HG03066 (cell line): ENCODE measurements around the gene TSEN15.

Experiments
- ATAC-seq: cut with Tn5 transposase; IDR thresholded peaks from one replicate; pipeline ENCODE4 v1.9.1; 2021; ENCODE audit warnings: low read depth; ENCODE audit not compliant: unreplicated experiment

The TSEN15 gene

DNA sequence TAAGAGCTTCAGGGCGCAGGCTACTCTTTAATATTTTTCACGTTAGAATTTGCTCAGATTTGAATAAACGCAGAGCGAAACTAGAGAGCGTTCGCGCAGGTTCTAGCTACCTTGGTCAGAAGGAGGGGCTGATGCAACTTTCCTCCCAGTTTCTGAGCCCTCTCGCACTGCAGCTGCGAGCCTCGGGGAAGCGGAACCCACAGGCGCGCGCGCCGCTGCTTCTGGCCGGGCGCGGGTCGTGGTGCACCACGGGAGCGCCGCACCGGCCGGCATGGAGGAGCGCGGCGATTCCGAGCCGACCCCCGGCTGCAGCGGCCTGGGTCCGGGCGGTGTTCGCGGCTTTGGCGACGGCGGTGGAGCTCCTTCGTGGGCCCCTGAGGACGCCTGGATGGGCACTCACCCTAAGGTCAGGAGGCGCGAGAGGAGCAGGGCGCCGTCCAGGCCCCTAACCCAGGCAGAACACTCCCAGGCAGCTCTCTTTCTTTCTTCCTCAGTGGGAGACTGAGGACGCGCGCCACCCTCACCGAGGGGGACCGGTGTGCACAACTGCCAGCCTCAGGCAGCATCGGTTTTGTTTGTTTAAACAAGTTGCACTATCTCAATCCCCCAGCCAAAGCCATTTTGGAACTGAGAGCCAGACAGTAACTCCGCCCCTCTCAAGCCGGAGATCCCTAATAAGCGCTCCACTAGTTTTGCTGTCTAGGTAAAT, at the start of gene TSEN15:
TSEN15 (plus strand) TSS at position 246 of the 709 bp plus-strand sequence; CDS start at position 272, 26 bp downstream.
- peak; percentile 96 for ATAC-seq

DNA sequence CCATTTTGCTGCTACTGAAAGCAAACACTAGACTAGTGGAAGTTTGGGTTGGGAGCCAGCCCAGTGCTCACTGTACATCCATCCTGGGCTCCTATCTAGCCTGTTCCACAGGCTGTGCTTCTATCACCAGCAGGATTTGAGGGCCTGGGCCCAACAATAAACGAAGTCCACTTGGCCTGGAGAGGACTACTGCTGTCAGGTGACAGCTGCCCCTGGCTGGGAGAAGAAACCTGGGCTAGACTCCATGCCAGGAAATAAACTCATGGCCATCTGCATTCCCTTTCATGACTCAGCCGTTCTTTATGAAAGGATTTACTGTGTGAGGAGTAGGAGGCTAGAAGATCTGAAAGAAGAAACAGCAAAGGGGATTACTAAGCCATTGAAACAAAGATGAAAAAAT, 49.5 kb upstream of the TSEN15 start:
- no peak for ATAC-seq

DNA sequence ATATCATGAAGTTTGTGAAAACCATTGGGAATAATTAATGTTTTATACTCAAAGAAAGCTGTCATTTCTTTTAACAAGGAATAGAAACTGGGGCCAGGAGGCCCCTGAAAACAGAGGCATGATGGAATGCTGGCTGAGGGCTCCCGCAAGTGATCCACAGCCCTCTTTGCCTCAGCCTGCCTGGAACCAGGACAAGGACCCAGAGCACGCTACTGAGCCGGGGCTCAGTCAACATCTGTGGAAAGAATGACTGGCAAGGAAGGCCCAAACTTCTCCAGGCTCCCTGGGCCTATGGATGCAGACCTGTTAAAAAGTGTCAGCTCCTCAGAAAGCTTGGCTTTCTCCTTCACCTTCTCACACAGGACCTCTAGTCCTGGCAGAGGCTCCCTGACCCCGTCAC, 46.6 kb upstream of the TSEN15 start:
- no peak for ATAC-seq

GRCh38 chr1:184005506-184005905, 46.0 kb upstream of the TSEN15 start:
- no peak for ATAC-seq

DNA sequence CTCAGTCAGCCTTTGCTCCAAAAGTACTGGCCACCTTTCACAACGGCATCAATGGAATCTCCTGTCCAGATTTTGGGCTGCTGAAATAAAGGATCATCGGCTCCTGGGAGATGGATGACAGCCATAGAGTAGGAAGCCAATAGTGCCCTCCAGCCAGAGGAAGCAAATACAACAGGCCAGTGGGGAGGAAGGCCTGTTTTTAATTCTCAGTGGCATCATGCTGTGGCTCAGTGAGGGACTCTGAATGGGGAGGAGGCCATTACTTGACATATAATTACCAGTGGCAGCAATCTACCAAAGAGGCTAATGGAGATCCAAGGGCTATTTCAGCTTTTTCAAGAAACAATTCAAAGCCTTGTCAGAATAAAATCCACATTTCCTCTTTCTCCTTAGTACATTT, 40.7 kb upstream of the TSEN15 start:
- no peak for ATAC-seq

- ATAC-seq = no peak
Measured at GRCh38 chr1:184012187-184012586, 39.3 kb upstream of the TSEN15 start.

DNA sequence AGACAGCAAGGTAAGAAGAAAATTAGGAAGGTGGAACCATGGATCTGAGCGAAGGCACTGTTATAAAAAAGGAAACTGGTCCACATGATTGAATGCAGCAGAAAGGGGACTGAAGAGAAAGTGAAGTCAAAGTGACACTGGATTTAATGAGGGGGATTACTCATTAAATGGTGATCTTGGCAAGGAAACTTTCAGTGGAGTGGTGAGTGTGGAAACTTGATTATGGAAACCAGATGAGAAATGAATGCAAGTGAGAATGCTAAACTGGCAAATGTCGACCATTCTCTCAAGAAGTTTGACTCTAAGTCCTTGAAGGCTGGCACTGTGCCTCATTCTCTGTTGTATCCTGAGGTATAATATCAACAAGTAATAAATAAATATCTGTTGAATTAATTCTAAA, 37.3 kb upstream of the TSEN15 start:
- ATAC-seq = no peak

DNA sequence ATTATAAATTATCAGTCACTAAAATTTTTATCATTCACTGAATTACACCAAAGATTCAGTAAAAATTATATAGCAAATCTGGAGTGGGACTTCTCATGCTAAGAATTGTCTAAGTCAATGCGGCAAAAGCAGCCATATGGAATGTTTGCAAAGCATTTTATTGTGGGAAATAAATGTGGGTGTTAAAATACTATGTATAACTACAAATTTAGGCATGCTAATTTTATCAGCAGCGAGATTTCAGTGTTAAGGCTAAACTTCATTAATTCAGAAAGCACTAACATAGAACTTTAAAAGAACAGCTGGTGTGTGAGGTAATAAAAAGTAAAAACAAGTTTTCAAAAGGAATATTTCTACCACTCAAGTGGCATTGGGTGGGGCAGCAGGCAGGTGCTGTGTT, 35.4 kb upstream of the TSEN15 start:
- ATAC-seq = no peak

DNA sequence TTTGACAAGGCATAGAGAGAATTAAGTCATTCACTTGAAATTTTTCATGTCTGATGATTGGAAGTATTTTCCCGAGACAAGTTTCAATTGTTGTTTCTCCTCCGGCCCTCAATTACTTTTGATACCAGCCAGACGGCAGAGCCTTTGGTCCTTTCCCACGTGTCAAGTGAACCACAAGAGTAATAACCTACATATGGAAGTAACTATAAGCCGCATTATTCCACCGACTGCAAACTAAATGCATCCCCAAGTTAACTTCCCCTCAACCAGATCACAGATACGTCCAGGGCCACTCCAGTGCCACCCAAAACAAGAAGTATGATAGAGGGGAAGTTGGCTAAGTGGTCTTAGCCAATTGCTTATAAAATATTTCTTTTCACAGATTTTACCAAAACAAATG, 34.2 kb upstream of the TSEN15 start:
- no peak for ATAC-seq

GRCh38 chr1:184018622-184019021, 32.9 kb upstream of the TSEN15 start:
- no peak for ATAC-seq

DNA sequence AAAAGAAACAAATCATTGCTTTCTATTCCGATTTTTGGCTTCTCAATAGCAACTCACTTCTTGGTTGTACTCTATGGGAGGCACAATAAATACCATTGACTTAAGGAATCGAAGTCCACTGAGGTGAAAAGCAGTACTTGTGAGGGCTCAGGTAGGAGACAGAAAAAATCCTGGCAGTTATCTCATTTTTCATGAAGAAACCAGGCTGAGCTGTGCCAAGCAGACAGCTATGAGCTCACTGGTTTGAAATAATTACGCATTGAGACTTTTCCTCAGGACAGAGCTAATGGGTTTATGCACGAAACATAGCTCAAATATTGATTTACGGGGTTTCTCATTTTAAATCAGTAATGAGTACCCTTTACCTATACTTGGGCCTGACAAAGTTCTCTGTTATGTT, 32.5 kb upstream of the TSEN15 start:
- ATAC-seq = no peak

DNA sequence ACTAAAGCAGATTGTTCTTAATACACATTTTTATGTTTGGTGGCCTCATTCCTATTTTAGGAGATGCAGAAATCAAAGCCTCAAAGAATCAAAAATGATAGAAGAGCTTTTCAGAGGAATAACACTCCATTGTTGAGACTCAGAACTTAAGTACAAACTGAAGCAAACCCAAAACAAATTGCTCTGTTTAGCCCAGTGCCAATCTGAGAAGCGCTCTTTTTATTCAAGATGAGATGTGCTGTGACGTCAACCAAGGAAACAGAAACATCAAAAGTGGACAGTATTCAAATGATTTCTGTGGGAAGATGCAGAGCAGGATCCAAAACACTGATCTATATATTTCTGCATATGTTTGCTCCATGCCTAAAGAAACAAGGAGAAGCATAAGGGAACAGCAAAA, 32.0 kb upstream of the TSEN15 start:
- ATAC-seq = no peak

DNA sequence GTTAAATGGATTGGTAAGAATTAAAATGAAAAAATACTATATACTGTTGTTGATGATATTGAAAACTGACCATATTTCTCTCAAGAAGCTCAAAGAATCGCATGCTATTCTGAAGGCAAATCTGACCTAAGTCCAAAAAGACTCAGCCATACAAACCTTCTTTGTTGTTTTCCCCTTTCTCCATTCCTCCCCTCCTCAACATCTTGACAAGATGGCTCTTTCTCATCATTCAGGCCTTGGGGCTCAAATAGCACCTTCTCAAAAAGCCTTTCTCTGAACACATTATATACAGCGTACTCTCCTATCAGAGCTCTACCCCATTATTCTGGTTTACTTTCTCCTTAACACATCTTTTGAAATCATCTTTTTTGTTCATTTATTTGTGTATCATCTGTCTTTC, 31.2 kb upstream of the TSEN15 start:
- ATAC-seq = no peak

GRCh38 chr1:184020855-184021254, 30.7 kb upstream of the TSEN15 start:
- ATAC-seq = no peak

GRCh38 chr1:184021728-184022127, 29.8 kb upstream of the TSEN15 start:
- ATAC-seq = no peak

DNA sequence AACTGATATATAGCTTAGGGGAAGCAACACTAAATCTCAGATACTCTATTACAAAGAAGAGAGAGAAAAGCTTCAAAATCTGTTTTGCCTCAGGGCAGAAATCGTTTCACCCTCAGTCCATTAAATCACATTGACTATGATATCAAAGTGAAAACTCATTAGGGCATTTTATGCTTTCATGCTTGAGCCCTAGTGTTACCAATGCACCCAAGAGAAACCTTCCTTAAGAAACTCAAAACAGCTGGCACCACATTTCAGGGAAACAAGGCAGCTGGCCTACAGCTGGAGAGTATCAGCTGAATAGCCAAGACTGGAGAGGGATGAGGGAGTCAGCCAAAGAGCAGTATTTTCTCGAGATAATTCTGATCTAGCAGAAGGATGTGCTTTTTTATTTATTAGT, 28.9 kb upstream of the TSEN15 start:
- ATAC-seq = no peak

DNA sequence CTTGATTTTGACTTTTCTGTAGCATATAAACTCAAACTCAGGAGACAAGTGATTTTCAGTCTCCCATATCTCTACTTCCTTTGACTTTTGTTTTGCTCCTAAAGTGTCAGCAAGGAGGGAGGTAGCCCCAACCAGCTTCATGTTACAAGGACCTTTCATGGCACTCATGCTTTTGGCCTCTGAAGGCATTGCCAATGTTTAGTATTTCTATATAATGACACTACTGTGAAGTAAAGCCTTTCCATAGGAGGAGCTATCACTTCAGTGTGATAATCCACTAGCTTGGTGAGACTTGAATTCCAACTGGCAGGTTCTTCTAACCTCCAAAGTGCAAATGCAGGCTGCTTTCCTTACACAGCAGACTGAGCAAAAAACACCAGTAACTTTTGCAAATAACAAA, 28.4 kb upstream of the TSEN15 start:
- no peak for ATAC-seq

DNA sequence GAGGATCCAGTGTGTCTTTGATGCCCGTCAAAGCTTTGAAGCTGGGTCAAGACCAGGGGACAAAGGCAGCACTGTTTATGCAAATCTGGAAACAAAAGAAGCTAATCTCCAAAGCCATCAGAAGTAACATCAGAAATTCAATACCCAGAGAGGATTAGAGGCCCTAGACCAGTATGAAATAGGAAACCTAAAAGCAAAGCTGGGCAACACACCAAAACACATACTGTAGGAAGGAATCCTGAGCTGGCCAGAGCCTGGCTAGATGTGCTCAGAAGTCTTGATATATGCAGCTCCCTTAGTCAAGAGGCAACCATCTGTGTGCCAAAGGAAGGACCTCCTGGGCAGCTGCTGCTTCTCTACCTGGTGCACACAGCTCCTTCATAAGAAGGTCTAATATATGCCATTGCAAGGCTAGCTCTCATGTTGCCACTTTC, 26.3 kb upstream of the TSEN15 start:
- no peak for ATAC-seq

DNA sequence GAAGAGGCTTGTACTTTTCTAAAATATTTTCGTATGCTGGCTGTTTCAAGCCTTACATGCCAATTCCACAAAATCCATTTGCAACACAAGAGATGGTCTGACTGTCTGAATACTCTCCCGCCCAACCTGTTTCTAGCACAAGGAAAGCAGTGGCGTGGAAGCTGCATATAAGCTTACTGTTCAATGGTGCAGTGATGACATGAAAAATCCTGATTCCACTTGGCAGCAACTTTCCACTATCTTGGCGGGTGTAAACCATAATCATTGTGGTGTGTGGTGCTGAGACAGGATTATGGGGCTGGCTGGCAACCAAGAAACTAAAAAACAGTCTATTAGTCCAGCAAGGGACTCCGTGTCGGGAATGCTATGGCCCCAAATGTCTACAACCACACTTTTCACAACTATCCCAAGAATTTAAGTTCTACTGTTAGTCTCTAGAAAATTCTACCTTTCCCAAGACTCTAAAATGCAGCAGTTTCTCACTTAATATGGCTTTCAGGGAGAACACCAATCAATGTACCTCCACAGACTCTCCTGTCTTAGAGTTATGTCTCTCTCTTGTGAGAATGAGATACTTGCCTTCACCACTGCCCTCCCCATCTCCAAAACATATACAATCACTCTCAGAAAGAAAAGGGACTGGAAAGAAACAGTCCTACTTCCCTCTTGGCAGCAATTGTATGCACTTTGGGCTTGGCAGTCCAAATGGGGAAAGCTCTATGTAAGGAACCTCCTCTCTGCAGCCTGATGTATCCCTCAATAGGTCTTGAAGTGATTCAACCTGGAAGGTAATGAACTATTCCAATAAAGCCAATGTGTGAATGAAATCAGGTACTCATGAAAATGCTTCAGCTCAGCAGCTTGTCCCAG, 23.5 kb upstream of the TSEN15 start:
- no peak for ATAC-seq

DNA sequence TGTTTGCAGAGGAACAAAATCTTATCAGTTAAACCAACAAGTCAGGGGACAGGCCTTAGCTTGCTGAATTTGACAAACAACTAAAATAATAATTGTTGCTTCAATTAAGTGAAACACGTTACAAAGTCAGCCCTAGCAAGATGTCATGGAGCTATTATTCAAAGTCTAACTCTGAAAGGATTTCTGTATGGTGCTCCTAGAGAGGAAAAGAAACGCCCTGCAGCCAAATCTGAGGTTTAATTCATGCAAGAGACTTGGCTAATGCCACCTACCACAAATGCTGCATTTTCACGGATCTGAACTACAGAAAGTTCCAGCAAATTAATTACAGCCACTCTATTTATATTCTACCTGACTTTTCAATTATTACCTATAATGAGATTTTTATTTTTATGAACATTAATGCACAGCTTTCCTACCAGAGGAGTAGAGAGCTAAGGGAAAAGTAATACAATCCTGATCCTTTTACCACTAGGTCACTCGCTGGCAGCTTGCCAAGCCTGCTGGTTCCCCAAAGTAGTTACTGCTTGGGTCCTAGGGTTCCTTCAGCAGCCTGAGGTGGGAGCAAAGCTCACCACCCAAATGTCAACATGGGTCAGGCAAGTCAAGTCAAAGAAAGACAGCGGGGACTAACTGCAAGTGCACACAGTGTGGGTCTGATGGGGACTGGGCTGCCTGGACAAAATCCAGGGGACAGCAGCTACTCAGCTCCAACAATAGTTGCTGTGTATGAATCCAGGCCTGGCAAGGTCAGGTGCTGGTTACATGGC, 22.5 kb upstream of the TSEN15 start:
- no peak for ATAC-seq

DNA sequence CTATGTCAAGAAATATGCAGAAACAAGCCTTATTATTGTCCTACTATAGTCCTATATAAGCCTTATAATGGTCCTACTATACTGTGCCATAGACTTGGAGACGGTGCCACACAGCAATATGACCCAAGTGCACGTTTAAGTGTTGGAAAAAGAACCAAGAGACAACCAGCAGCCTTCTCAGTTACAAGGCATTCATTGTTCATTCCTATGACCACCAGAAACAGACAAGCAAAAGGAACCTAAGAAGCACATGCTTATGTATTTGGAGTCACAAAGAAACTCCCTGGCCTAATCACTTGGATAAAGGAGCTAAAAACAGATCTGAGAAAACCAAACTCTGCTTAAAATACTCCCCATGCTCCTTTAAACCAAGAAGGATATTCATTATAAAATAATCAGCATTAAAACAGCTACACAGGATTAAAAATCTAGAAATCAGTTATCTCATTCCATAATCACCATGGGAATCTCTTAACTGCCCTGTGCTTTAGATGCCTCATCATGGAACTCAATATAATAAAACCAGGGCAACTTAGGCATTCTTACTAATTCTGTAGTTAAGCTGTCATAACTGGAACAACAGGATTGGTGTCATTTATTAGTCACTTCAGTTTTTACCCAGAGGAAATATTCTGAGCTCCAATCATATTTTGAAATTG, 21.0 kb upstream of the TSEN15 start:
- ATAC-seq = no peak
